Adrenal gland (tissue), 5 donors: ENCODE measurements around the gene CPT1B.

Experiments used
- POLR2A ChIP-seq, 2 donors: fragments of 450-650 bp; IDR thresholded peaks; one replicate each; pipeline ENCODE4 v1.6.1; 2017; ENCODE audit warnings: antibody characterized with exemption in 2 of 2, mild to moderate bottlenecking in 2 of 2, moderate library complexity in 1 of 2
- TF ChIP-seq, protein P1 (sequence below), 6 experiments: fragments of 450-650 bp in 4 of 6; fragments of 200-600 bp in 2 of 6; sonication (generic) in 1 of 6; IDR thresholded peaks; 1 replicate in 5 of 6; 2 replicates in 1 of 6; pipeline versions ENCODE4 v1.5.1 to v1.8.0; 2016 to 2021; ENCODE audit warnings: antibody characterized with exemption in 6 of 6, mild to moderate bottlenecking in 2 of 6, moderate library complexity in 1 of 6
- donor health status: DM: no; HTN: no; CAD: no.

DNA sequence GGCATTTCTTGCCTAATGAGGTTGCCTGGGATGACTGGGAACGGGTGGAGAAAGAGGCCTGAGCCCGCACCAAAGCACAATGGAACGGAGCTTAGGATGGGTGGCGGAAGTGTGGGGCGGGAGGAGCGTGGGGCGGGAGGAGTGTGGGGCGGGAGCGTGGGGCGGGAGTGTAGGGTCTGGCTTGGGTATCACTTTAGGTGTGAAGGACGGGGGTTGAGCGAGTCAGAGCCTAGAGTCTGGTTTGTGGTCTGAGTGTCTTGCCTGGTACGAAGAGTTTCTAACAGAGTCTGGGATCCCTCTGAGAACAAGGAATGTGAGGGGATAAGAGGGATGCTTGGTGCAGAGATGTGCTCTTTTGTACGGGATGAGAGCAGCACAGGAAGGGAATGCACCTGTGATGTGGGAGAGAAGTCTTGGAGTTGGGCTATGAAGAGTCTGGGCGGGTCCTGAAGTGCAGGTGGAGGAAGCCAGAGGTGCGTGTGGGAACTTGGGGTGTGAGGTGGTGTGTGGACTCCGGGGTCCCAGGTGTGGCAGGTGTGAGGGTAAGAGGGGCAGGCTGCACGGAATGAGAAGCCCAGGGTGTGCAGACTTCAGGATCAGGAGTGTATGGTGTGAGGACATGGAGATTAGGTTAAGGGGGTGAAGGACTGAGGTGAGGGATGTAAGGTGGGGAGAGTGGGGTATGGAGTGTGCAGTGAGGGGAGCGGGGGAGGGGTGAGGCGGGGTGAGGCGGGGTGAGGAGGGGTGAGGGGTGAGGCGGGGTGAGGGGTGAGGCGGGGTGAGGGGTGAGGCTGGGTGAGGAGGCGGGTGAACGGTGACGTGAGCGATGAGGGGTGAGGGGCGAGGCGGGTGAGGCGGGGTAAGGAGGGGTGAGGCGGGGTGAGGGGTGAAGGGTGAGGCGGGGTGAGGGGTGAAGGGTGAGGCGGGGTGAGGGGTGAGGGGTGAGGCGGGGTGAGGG lies 16.5 kb downstream of the CPT1B start:
- TF ChIP-seq, protein P1, sequence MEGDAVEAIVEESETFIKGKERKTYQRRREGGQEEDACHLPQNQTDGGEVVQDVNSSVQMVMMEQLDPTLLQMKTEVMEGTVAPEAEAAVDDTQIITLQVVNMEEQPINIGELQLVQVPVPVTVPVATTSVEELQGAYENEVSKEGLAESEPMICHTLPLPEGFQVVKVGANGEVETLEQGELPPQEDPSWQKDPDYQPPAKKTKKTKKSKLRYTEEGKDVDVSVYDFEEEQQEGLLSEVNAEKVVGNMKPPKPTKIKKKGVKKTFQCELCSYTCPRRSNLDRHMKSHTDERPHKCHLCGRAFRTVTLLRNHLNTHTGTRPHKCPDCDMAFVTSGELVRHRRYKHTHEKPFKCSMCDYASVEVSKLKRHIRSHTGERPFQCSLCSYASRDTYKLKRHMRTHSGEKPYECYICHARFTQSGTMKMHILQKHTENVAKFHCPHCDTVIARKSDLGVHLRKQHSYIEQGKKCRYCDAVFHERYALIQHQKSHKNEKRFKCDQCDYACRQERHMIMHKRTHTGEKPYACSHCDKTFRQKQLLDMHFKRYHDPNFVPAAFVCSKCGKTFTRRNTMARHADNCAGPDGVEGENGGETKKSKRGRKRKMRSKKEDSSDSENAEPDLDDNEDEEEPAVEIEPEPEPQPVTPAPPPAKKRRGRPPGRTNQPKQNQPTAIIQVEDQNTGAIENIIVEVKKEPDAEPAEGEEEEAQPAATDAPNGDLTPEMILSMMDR (IDR thresholded peaks at IDR 0.05) = no peak
- TF ChIP-seq POLR2A (IDR thresholded peaks at IDR 0.05) = no peak
